ENCODE data around the gene SEPTIN12.

DNA sequence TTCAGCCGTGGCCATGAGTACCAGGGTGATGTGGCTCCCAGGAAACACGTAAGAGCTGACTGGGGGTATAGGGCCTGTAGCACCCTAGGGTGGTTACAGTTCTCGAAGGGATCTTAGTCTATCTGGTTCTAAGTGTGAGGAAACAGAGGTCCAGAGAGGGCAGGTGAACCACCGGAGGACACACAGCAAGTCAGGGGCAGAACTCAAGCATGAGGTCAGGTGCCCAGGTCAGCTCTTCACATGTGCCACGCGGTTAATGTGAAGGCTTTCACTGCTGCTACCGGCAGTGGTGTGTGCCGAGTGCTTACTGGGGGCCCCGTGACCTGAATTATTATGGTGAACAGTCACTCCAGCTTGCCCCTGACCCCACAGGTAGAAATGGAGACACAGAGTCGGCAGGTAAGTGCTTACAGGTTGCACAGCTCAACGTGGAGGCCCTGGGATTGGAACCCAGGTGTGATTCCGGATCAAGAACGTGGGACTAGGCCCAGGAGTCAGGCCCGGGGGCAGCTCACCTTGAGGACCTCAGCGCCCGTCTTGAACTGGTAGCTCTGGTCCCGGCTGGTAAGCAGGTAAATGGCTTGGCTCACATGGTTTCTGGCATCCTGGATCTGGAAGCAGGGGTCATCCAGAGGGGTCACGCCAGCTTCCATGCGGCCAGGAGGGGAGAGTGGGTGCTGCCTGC is 11.2 kb upstream of the SEPTIN12 start:
- TF ChIP-seq, protein P1, sequence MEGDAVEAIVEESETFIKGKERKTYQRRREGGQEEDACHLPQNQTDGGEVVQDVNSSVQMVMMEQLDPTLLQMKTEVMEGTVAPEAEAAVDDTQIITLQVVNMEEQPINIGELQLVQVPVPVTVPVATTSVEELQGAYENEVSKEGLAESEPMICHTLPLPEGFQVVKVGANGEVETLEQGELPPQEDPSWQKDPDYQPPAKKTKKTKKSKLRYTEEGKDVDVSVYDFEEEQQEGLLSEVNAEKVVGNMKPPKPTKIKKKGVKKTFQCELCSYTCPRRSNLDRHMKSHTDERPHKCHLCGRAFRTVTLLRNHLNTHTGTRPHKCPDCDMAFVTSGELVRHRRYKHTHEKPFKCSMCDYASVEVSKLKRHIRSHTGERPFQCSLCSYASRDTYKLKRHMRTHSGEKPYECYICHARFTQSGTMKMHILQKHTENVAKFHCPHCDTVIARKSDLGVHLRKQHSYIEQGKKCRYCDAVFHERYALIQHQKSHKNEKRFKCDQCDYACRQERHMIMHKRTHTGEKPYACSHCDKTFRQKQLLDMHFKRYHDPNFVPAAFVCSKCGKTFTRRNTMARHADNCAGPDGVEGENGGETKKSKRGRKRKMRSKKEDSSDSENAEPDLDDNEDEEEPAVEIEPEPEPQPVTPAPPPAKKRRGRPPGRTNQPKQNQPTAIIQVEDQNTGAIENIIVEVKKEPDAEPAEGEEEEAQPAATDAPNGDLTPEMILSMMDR (IDR thresholded peaks at IDR 0.05): no peak
- no peak for TF ChIP-seq POLR2A (IDR thresholded peaks at IDR 0.05)
